BE2C (cell line): ENCODE results near the gene SORBS2.

Experiments used
- DNase-seq: peaks from one replicate; pipeline ENCODE4 v3.0.0-alpha.2; 2020
- H3K27me3 ChIP-seq: fragments of 250-450 bp; sonication (Bioruptor Pico); 2 replicates; pipeline ENCODE4 v1.5.1; 2020; ENCODE audit warnings: mild to moderate bottlenecking
- H3K36me3 ChIP-seq: fragments of 250-450 bp; sonication (Bioruptor Pico); 2 replicates; pipeline ENCODE4 v1.5.1; 2020; ENCODE audit warnings: mild to moderate bottlenecking
- H3K4me1 ChIP-seq: fragments of 250-450 bp; sonication (Bioruptor Pico); 2 replicates; pipeline ENCODE4 v1.5.1; 2020
- H3K4me3 ChIP-seq: 2 replicates; pipeline ENCODE4 v1.5.1; 2011; ENCODE audit warnings: low read depth, low read length
- H3K9me3 ChIP-seq: fragments of 250-450 bp; sonication (Bioruptor Pico); 2 replicates; pipeline ENCODE4 v1.5.1; 2020
- TF ChIP-seq, protein P1 (sequence below): IDR thresholded peaks from 2 replicates; pipeline ENCODE4 v1.5.1; 2012; ENCODE audit warnings: mild to moderate bottlenecking, low read depth, low read length

SORBS2 gene

GRCh38 chr4:185771711-185772390, 40.1 kb downstream of the SORBS2 start:
- TF ChIP-seq, protein P1, sequence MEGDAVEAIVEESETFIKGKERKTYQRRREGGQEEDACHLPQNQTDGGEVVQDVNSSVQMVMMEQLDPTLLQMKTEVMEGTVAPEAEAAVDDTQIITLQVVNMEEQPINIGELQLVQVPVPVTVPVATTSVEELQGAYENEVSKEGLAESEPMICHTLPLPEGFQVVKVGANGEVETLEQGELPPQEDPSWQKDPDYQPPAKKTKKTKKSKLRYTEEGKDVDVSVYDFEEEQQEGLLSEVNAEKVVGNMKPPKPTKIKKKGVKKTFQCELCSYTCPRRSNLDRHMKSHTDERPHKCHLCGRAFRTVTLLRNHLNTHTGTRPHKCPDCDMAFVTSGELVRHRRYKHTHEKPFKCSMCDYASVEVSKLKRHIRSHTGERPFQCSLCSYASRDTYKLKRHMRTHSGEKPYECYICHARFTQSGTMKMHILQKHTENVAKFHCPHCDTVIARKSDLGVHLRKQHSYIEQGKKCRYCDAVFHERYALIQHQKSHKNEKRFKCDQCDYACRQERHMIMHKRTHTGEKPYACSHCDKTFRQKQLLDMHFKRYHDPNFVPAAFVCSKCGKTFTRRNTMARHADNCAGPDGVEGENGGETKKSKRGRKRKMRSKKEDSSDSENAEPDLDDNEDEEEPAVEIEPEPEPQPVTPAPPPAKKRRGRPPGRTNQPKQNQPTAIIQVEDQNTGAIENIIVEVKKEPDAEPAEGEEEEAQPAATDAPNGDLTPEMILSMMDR = no peak
- DNase-seq = no peak
- Histone ChIP-seq H3K27me3 (no peaks in the 10 kb centered on the region), H3K36me3 (no peaks in the 10 kb centered on the region), H3K4me3 (no peak overlapping the region), H3K4me1 (peaks cover 9% of the 10 kb centered on the region), H3K9me3 (no peaks in the 10 kb centered on the region)

- Histone ChIP-seq H3K9me3 (no peaks in the 10 kb centered on the region), H3K36me3 (no peaks in the 10 kb centered on the region), H3K27me3 (no peaks in the 10 kb centered on the region), H3K4me1 (peaks cover 18% of the 10 kb centered on the region), H3K4me3 (no peak overlapping the region)
- TF ChIP-seq, protein P1 = no peak
- no peak for DNase-seq
Observed at GRCh38 chr4:185767528-185767927, 44.5 kb downstream of the SORBS2 start.

- no peaks in the 10 kb centered on the region for H3K27me3 ChIP-seq
- peaks cover 18% of the 10 kb centered on the region for H3K4me1 ChIP-seq
- no peaks in the 10 kb centered on the region for H3K36me3 ChIP-seq
- H3K4me3 ChIP-seq = no peak overlapping the region
- TF ChIP-seq, protein P1 = no peak
- no peaks in the 10 kb centered on the region for H3K9me3 ChIP-seq
- no peak for DNase-seq
Observed at GRCh38 chr4:185764876-185765275, 47.1 kb downstream of the SORBS2 start.

DNA sequence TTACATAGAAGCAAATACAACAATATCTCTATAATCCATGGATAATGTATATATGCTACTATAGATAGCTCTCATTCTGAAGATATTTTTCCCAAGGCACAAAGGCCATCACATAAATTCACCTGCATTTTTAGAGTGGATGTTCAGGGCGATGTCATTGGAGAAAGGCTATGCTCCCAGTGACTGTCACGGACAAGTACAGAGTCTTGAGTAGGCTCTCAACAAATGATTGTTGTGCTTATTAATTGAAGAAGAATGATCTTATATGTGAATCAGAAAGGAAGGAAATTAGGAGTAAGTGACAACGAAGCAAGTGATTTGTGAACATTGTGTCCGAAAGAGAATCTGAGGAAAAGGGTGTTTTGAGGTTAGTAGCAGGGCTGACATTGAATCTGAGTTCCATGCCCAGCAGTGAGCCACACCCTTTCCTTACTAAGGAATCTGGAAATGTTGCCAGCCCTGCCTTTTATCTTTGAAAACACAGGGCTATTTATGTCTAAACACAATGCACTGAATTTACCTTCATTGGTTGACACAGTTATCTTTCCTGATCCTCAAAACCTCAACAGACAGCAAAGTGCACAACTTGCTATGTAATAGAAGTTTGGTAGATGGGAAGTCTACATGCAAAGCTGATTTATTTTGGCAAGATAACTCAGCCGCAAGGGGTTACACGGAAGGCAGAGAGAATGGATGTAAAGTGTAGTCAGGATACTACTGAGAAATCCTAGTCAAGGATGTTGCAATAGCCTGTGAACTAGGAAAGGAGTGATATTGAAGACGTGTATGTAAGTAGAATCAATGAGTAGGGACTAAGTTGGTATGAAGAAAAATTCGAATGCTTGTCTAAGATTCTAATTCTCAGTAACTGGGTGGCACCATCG, 50.4 kb downstream of the SORBS2 start:
- Histone ChIP-seq H3K9me3 (no peaks in the 10 kb centered on the region), H3K4me3 (no peak overlapping the region), H3K36me3 (no peaks in the 10 kb centered on the region), H3K27me3 (no peaks in the 10 kb centered on the region), H3K4me1 (peaks cover 18% of the 10 kb centered on the region)
- no peak for DNase-seq
- TF ChIP-seq, protein P1 = no peak

DNA sequence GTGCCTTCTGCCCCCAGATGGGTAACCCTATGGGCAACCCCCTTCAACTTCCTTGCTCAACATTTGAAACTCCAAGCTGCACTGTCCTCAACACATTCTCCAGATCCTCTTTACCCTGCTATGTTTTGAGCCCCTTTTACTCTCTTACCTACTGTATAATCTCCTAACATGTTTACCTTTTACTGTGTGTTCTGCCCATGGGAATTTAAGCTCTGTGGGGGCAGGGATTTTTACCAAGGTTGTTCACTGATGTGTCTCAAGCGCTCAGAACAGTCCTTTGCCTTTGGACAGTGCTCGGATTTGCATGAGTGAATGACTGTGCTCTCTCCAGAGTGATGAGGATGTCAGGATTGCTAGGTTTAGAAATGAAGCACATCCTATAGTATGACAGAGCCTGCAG, 53.2 kb downstream of the SORBS2 start:
- TF ChIP-seq, protein P1 = no peak
- H3K36me3 ChIP-seq = no peaks in the 10 kb centered on the region
- no peaks in the 10 kb centered on the region for H3K27me3 ChIP-seq
- no peak overlapping the region for H3K4me3 ChIP-seq
- DNase-seq = no peak
- H3K9me3 ChIP-seq = no peaks in the 10 kb centered on the region
- H3K4me1 ChIP-seq = no peaks in the 10 kb centered on the region

GRCh38 chr4:185755451-185755850, 56.5 kb downstream of the SORBS2 start:
- no peak for DNase-seq
- TF ChIP-seq, protein P1 = no peak
- H3K9me3 ChIP-seq = no peaks in the 10 kb centered on the region

More at GRCh38 chr4:185755451-185755850, 56.5 kb downstream of the SORBS2 start:
- Histone ChIP-seq H3K4me3 (no peak overlapping the region), H3K27me3 (no peaks in the 10 kb centered on the region), H3K36me3 (no peaks in the 10 kb centered on the region), H3K4me1 (no peaks in the 10 kb centered on the region)
